ENCODE results near the gene ELF1. TPM values are rescaled to one million over a fixed set of nuclear protein-coding genes. Genes with fewer than 3 reads are reported as not detected.
A peak's percentile ranks its signal among the peaks of the same experiment; 100 is the strongest.

Gene ELF1
- total RNA-seq, 1 experiment from 2014 or later, result 18.7 TPM

- Mint-ChIP-seq H3K9me3 (no peaks in the 10 kb centered on the region), H3K4me1 (peaks cover 7% of the 10 kb centered on the region), H3K27me3 (ENCODE audit: low read depth) (no peaks in the 10 kb centered on the region), H3K36me3 (no peaks in the 10 kb centered on the region), H3K4me3 (no peak overlapping the region), H3K27ac (no peak overlapping the region)
- ChIA-PET POLR2A (interaction anchor here (0.6 kb wide), 1 partner anchor 774 kb away, joined by 3 read pairs; no protein-coding TSS in a partner anchor), CTCF (interaction anchor here (0.5 to 1.7 kb wide), 22 partner anchors 9 to 248 kb away, joined by 3 to 15 read pairs (median 4); partner anchors contain the start of genes ELF1 and WBP4)
- ATAC-seq (peak; percentile 99), DNase-seq (ENCODE audit: low spot score) (no peak)
- TF ChIP-seq SP1 (CRISPR knock-in tag; conservative IDR thresholded peaks at IDR 0.05) (no peak), CTCF (IDR thresholded peaks at IDR 0.05) (peak; percentile 26)
These were observed 44.4 kb downstream of the ELF1 start for GRCh38 chr13:40974460-40975407.

- Mint-ChIP-seq H3K36me3 (no peaks in the 10 kb centered on the region), H3K27me3 (ENCODE audit: low read depth) (no peaks in the 10 kb centered on the region), H3K9me3 (no peaks in the 10 kb centered on the region), H3K4me3 (no peak overlapping the region), H3K27ac (no peak overlapping the region), H3K4me1 (peaks cover 7% of the 10 kb centered on the region)
- TF ChIP-seq AR (CRISPR knock-in tag; IDR thresholded peaks at IDR 0.05), result no peak
- TF ChIP-seq PRRX2 (CRISPR knock-in tag; IDR thresholded peaks at IDR 0.05), result no peak
- TF ChIP-seq SOX15 (CRISPR knock-in tag; IDR thresholded peaks at IDR 0.05), result no peak
- TF ChIP-seq CREM (CRISPR knock-in tag; IDR thresholded peaks at IDR 0.05), result no peak
- no peak for TF ChIP-seq ZNF263 (CRISPR knock-in tag; IDR thresholded peaks at IDR 0.05; ENCODE audit: low read depth)
- TF ChIP-seq HMGA2 (CRISPR knock-in tag; IDR thresholded peaks at IDR 0.05), result no peak
- TF ChIP-seq E2F4 (CRISPR knock-in tag; IDR thresholded peaks at IDR 0.05; ENCODE audit: borderline replicate concordance, low read depth), result no peak
- no peak for TF ChIP-seq GRHL2 (CRISPR knock-in tag; IDR thresholded peaks at IDR 0.05; ENCODE audit: insufficient replicate concordance, severe bottlenecking)
- no peak for TF ChIP-seq ZNF425 (CRISPR knock-in tag; conservative IDR thresholded peaks at IDR 0.05)
- TF ChIP-seq KAT7 (CRISPR knock-in tag; IDR thresholded peaks at IDR 0.05; ENCODE audit: borderline replicate concordance), result no peak
- no peak for ATAC-seq
- no peak for DNase-seq (ENCODE audit: low spot score)
- POLR2A ChIA-PET, result no interaction called here
- CTCF ChIA-PET, result no interaction called here
These were observed 45.7 kb downstream of the ELF1 start for GRCh38 chr13:40973409-40973808.

GRCh38 chr13:40971321-40971720, 47.8 kb downstream of the ELF1 start:
- no peak for DNase-seq (ENCODE audit: low spot score)
- no peak for ATAC-seq
- H3K36me3 Mint-ChIP-seq, result no peaks in the 10 kb centered on the region
- ChIA-PET POLR2A (no interaction called here), CTCF (interaction anchor here (0.5 kb wide), 1 partner anchor 76 kb away, joined by 5 read pairs; no protein-coding TSS in a partner anchor)
- peak overlapping the region; percentile 30; the same call in 1 of the 2 replicates for H3K27ac Mint-ChIP-seq
- H3K4me3 Mint-ChIP-seq, result no peak overlapping the region
- H3K27me3 Mint-ChIP-seq (ENCODE audit: low read depth), result no peaks in the 10 kb centered on the region
- H3K9me3 Mint-ChIP-seq, result no peaks in the 10 kb centered on the region
- peaks cover 15% of the 10 kb centered on the region for H3K4me1 Mint-ChIP-seq
- TF ChIP-seq IRF1 (CRISPR knock-in tag; IDR thresholded peaks at IDR 0.05), result no peak
- TF ChIP-seq NFYB (CRISPR knock-in tag; conservative IDR thresholded peaks at IDR 0.05; ENCODE audit: low read depth), result no peak
- TF ChIP-seq MLX (CRISPR knock-in tag; IDR thresholded peaks at IDR 0.05), result no peak
- no peak for TF ChIP-seq ATF3 (CRISPR knock-in tag; conservative IDR thresholded peaks at IDR 0.05)
- TF ChIP-seq ZNF232 (CRISPR knock-in tag; IDR thresholded peaks at IDR 0.05), result no peak
- TF ChIP-seq KAT7 (CRISPR knock-in tag; IDR thresholded peaks at IDR 0.05; ENCODE audit: borderline replicate concordance), result no peak
- no peak for TF ChIP-seq E2F4 (CRISPR knock-in tag; IDR thresholded peaks at IDR 0.05; ENCODE audit: borderline replicate concordance, low read depth)

Data from WTC11 (cell line).